ENCODE measurements around the gene MOCS3. TPM values are rescaled to one million over a fixed set of nuclear protein-coding genes. Genes with fewer than 3 reads are reported as not detected.

The MOCS3 gene
- total RNA-seq, 1 experiment from 2014 or later: 13.4 TPM

DNA sequence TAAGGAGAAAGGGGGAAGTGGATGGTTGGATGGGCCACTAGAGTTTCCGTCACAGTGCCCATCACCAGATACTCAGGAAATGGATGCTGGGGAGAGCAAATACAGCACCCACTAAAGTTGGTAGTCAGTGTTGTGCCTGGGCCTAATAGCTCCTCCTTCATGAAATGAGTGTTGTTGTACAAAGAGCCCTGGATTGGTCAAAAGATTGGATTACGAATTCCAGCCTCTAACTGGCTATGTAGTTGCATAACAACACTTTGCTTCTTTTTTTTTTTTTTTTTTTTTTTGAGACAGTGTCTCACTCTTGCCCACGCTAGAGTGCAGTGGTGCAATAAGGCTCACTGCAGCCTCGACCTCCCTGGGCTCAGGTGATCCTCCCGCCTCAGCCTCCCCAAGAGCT is 36.9 kb downstream of the MOCS3 start:
- intact Hi-C loops (cut with micrococcal nuclease): no loop called here
- POLR2A ChIA-PET (ENCODE audit: unreplicated experiment): no interaction called here
- Histone ChIP-seq H3K27ac (ENCODE audit: low read length) (no peak overlapping the region), H3K4me2 (ENCODE audit: low read length) (no peak overlapping the region), H3K4me3 (ENCODE audit: low read length) (no peak overlapping the region), H3K4me1 (ENCODE audit: insufficient read depth, low read length) (peaks cover 18% of the 10 kb centered on the region), H3K79me2 (ENCODE audit: low read length) (no peaks in the 10 kb centered on the region), H3K27me3 (ENCODE audit: low read length) (no peaks in the 10 kb centered on the region), H4K20me1 (ENCODE audit: low read length) (no peaks in the 10 kb centered on the region), H3K36me3 (ENCODE audit: low read depth, low read length) (no peaks in the 10 kb centered on the region), H3K9me2 (replicated peaks; ENCODE audit: low read length) (no peaks in the 10 kb centered on the region), H3K9me3 (ENCODE audit: low read length) (no peaks in the 10 kb centered on the region), H3F3A (ENCODE audit: low read length, unreplicated experiment) (no peaks in the 10 kb centered on the region), H2AFZ (ENCODE audit: low read length) (no peak overlapping the region), H3K9ac (ENCODE audit: low read length) (no peak overlapping the region)
- no peak for DNase-seq
- BruUV-seq (replicated peaks): no TSS peak
- ATAC-seq: no peak
- CTCF ChIA-PET: no interaction called here
- no peak for TF ChIP-seq CTCF (conservative IDR thresholded peaks at IDR 0.05; ENCODE audit: low read depth, low read length)
- TF ChIP-seq EZH2phosphoT487 (IDR thresholded peaks at IDR 0.05; ENCODE audit: borderline replicate concordance, low read length): no peak
- TF ChIP-seq EZH2 (IDR thresholded peaks at IDR 0.05; ENCODE audit: low read length, unreplicated experiment): no peak

DNA sequence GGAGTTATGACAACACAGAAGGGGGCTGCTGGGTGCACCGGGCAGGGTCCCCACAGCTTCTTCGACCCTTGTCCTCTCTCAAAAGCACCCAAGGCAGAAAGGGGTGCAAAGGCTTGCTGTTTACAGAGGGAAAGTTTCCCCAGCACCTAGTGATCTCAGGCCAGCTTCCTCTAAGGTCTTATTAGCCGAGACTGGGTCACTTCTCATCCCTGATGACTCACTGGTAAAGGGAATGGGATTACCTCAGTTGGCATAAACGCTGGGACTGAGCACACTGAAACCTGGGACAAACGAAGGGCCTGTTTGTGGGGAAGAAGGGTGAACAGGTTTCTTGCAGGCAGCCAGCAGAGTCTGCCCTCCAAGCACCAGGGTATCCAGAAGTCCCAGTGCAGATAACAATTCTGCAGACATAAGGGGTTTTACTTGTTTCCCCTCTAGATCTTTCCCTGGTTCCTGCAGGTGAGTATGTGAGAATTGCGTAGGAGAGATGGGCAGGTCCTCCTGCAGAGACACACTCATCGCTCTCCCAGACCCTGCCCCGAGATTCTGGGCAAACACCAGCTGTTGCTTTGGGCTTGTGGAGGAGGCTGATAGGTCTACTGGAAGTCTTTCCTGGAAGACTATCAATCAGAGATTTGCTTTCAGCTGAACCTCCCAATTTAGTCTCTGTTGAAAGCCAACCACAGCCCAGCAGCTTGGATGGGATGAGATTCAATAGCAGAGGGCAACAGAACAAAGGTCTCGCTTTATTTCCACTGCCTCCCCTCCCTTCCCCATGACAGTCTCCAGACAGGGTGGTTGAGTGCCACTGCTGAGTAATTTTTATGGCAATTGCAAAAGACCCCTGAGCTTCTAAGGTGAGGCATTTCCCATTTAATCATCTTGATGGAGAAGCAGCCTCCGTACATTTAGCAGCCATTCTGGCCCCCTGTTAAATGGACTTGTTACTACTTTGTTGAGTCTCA is 38.6 kb downstream of the MOCS3 start:
- H3K4me2 ChIP-seq (ENCODE audit: low read length): peak overlapping the region; percentile 18
- no peak for TF ChIP-seq EZH2phosphoT487 (IDR thresholded peaks at IDR 0.05; ENCODE audit: borderline replicate concordance, low read length)
- H3K36me3 ChIP-seq (ENCODE audit: low read depth, low read length): no peaks in the 10 kb centered on the region
- H3K27me3 ChIP-seq (ENCODE audit: low read length): no peaks in the 10 kb centered on the region
- H3F3A ChIP-seq (ENCODE audit: low read length, unreplicated experiment): no peaks in the 10 kb centered on the region
- BruUV-seq (replicated peaks): no TSS peak
- no peak overlapping the region for H3K27ac ChIP-seq (ENCODE audit: low read length)
- H2AFZ ChIP-seq (ENCODE audit: low read length): 0 out of 2 replicates have a peak overlapping the region, but pooled peaks have one; percentile 13
- POLR2A ChIA-PET (ENCODE audit: unreplicated experiment): no interaction called here
- H3K9me2 ChIP-seq (replicated peaks; ENCODE audit: low read length): no peaks in the 10 kb centered on the region
- H4K20me1 ChIP-seq (ENCODE audit: low read length): no peaks in the 10 kb centered on the region
- H3K9ac ChIP-seq (ENCODE audit: low read length): no peak overlapping the region
- no peaks in the 10 kb centered on the region for H3K79me2 ChIP-seq (ENCODE audit: low read length)
- CTCF ChIA-PET: interaction anchor here (1.3 kb wide), 1 partner anchor 18 kb away, joined by 4 read pairs; no protein-coding TSS in a partner anchor
- no peak overlapping the region for H3K4me3 ChIP-seq (ENCODE audit: low read length)
- peaks cover 10% of the 10 kb centered on the region for H3K4me1 ChIP-seq (ENCODE audit: insufficient read depth, low read length)
- ATAC-seq (peak; percentile 26; the same call in 1 of the 2 replicates), DNase-seq (peak; percentile 62)
- H3K9me3 ChIP-seq (ENCODE audit: low read length): no peaks in the 10 kb centered on the region
- intact Hi-C loops (cut with micrococcal nuclease): no loop called here

GRCh38 chr20:50999355-50999754 is 40.7 kb downstream of the MOCS3 start:
- Histone ChIP-seq H3K9me3 (ENCODE audit: low read length) (no peaks in the 10 kb centered on the region), H3K4me1 (ENCODE audit: insufficient read depth, low read length) (peaks cover 10% of the 10 kb centered on the region), H3K4me2 (ENCODE audit: low read length) (no peak overlapping the region), H3K4me3 (ENCODE audit: low read length) (no peak overlapping the region), H3K27ac (ENCODE audit: low read length) (no peak overlapping the region), H3F3A (ENCODE audit: low read length, unreplicated experiment) (no peaks in the 10 kb centered on the region), H3K9me2 (replicated peaks; ENCODE audit: low read length) (no peaks in the 10 kb centered on the region), H3K27me3 (ENCODE audit: low read length) (no peaks in the 10 kb centered on the region), H2AFZ (ENCODE audit: low read length) (no peak overlapping the region), H3K36me3 (ENCODE audit: low read depth, low read length) (no peaks in the 10 kb centered on the region), H3K9ac (ENCODE audit: low read length) (no peak overlapping the region), H3K79me2 (ENCODE audit: low read length) (no peaks in the 10 kb centered on the region), H4K20me1 (ENCODE audit: low read length) (no peaks in the 10 kb centered on the region)
- TF ChIP-seq EZH2phosphoT487 (IDR thresholded peaks at IDR 0.05; ENCODE audit: borderline replicate concordance, low read length): no peak
- TF ChIP-seq EZH2 (IDR thresholded peaks at IDR 0.05; ENCODE audit: low read length, unreplicated experiment): no peak
- TF ChIP-seq CTCF (conservative IDR thresholded peaks at IDR 0.05; ENCODE audit: low read depth, low read length): no peak
- ATAC-seq (no peak), DNase-seq (no peak)
- ChIA-PET CTCF (no interaction called here), POLR2A (ENCODE audit: unreplicated experiment) (no interaction called here)
- intact Hi-C loops (cut with micrococcal nuclease): no loop called here
- BruUV-seq (replicated peaks): no TSS peak
